Measurements from ENCODE around the gene C5orf63. TPM values are rescaled to one million over a fixed set of nuclear protein-coding genes. Genes with fewer than 3 reads are reported as not detected.

The C5orf63 gene
- total and polyA plus RNA-seq, 2 donors (not counting 1 experiment from before 2014, with no cell fraction given) = 10.3 to 20.0 TPM

DNA sequence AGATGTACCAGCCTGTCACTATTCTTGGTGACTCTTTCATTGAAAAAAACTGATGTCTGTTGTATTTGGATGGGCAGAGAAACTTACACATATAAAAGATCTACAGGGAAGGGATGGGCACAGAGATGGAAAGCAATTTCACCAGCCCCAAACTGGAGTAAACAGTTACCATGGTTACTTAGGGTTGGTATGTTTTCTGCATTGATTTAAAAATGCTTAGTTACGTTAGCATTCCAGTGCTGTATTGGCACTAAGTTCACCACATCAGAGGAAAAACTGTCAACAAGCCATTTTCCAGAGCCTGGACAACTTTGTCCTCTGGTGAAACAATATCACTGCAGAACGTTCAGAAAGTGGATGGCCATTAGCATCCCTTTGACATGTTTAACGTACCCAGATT lies 70.9 kb downstream of the C5orf63 start:
- H3K9me3 ChIP-seq (ENCODE audit: control extremely low read depth in 1 of 3, control insufficient read depth in 2 of 3, insufficient read depth in 1 of 3, low read length in 2 of 3) = peaks cover 0 to 5% (median 0%) of the 10 kb centered on the region in 3 donors
- WGBS (ENCODE audit: insufficient coverage) = 96% methylated on average over 3 of the region's 3 CpGs
- no peak for TF ChIP-seq EZH2 (IDR thresholded peaks at IDR 0.05; ENCODE audit: borderline replicate concordance, insufficient read depth, low read depth, low read length, poor library complexity, severe bottlenecking)
- TF ChIP-seq CTCF (IDR thresholded peaks at IDR 0.05) = no peak
- H3K9ac ChIP-seq (ENCODE audit: low read length) = no peak overlapping the region
- ChIA-PET POLR2A (no interaction called here), CTCF (no interaction called here)
- peaks cover 34 to 43% of the 10 kb centered on the region in 2 donors for H3K4me1 ChIP-seq (ENCODE audit: control insufficient read depth in 2 of 2, insufficient read depth in 2 of 2, low read length in 2 of 2)
- no peaks in the 10 kb centered on the region for H3K36me3 ChIP-seq (replicated peaks in 1 of 2; ENCODE audit: control extremely low read depth in 1 of 2, control insufficient read depth in 1 of 2, extremely low read depth in 1 of 2, insufficient read depth in 2 of 2, low read length in 1 of 2)
- H2AFZ ChIP-seq (ENCODE audit: insufficient read depth, low read depth, low read length, poor library complexity, severe bottlenecking) = no peak overlapping the region
- H3K27ac ChIP-seq (ENCODE audit: low read length in 2 of 2) = no peak overlapping the region
- DNase-seq (no peak), ATAC-seq (ENCODE audit: low read depth) (no peak)
- no peak overlapping the region for H3K4me2 ChIP-seq (replicated peaks; ENCODE audit: low read depth, low read length, poor library complexity, severe bottlenecking)
- Mint-ChIP-seq H3K27ac (no peak overlapping the region), H3K4me1 (peaks cover 60% of the 10 kb centered on the region), H3K27me3 (no peaks in the 10 kb centered on the region), H3K4me3 (no peak overlapping the region), H3K9me3 (ENCODE audit: insufficient read depth) (no peaks in the 10 kb centered on the region)
- no peaks in the 10 kb centered on the region for H4K20me1 ChIP-seq (ENCODE audit: control insufficient read depth, insufficient read depth, low read length, poor library complexity, severe bottlenecking)
- peaks cover 85% of the 10 kb centered on the region for H3K79me2 ChIP-seq (ENCODE audit: control insufficient read depth, insufficient read depth, low read length)
- intact Hi-C loops (cut with micrococcal nuclease) = no loop called here
- no peak overlapping the region for H3K4me3 ChIP-seq (ENCODE audit: control extremely low read depth in 1 of 5, extremely low read depth in 1 of 5, insufficient read depth in 1 of 5, low read depth in 2 of 5, low read length in 4 of 5)
- no peaks in the 10 kb centered on the region for H3K27me3 ChIP-seq (replicated peaks in 1 of 4; ENCODE audit: control extremely low read depth in 1 of 4, control insufficient read depth in 3 of 4, insufficient read depth in 4 of 4, low read length in 3 of 4)

- Histone ChIP-seq H3K9ac (ENCODE audit: low read length) (no peak overlapping the region), H3K9me3 (ENCODE audit: control extremely low read depth in 1 of 3, control insufficient read depth in 2 of 3, insufficient read depth in 1 of 3, low read length in 2 of 3) (peaks cover 0 to 5% (median 0%) of the 10 kb centered on the region in 3 donors), H3K79me2 (ENCODE audit: control insufficient read depth, insufficient read depth, low read length) (peaks cover 91% of the 10 kb centered on the region), H2AFZ (ENCODE audit: insufficient read depth, low read depth, low read length, poor library complexity, severe bottlenecking) (no peak overlapping the region), H3K27me3 (replicated peaks in 1 of 4; ENCODE audit: control extremely low read depth in 1 of 4, control insufficient read depth in 3 of 4, insufficient read depth in 4 of 4, low read length in 3 of 4) (no peaks in the 10 kb centered on the region), H3K4me2 (replicated peaks; ENCODE audit: low read depth, low read length, poor library complexity, severe bottlenecking) (no peak overlapping the region), H3K27ac (ENCODE audit: low read length in 2 of 2) (no peak overlapping the region), H3K4me3 (ENCODE audit: control extremely low read depth in 1 of 5, extremely low read depth in 1 of 5, insufficient read depth in 1 of 5, low read depth in 2 of 5, low read length in 4 of 5) (no peak overlapping the region), H3K36me3 (replicated peaks in 1 of 2; ENCODE audit: control extremely low read depth in 1 of 2, control insufficient read depth in 1 of 2, extremely low read depth in 1 of 2, insufficient read depth in 2 of 2, low read length in 1 of 2) (no peaks in the 10 kb centered on the region), H3K4me1 (ENCODE audit: control insufficient read depth in 2 of 2, insufficient read depth in 2 of 2, low read length in 2 of 2) (peaks cover 34 to 39% of the 10 kb centered on the region in 2 donors), H4K20me1 (ENCODE audit: control insufficient read depth, insufficient read depth, low read length, poor library complexity, severe bottlenecking) (no peaks in the 10 kb centered on the region)
- POLR2A ChIA-PET = no interaction called here
- Mint-ChIP-seq H3K27me3 (no peaks in the 10 kb centered on the region), H3K9me3 (ENCODE audit: insufficient read depth) (no peaks in the 10 kb centered on the region), H3K27ac (no peak overlapping the region), H3K4me3 (no peak overlapping the region), H3K4me1 (peaks cover 60% of the 10 kb centered on the region)
- CTCF ChIA-PET = interaction anchor here (0.7 kb wide), 1 partner anchor 1610 kb away, joined by 4 read pairs; no protein-coding TSS in a partner anchor
- intact Hi-C loops (cut with micrococcal nuclease) = no loop called here
- DNase-seq (no peak), ATAC-seq (ENCODE audit: low read depth) (no peak)
- no CpG with 5 or more reads among the region's 4 CpGs for WGBS (ENCODE audit: insufficient coverage)
- TF ChIP-seq CTCF (IDR thresholded peaks at IDR 0.05) (no peak), EZH2 (IDR thresholded peaks at IDR 0.05; ENCODE audit: borderline replicate concordance, insufficient read depth, low read depth, low read length, poor library complexity, severe bottlenecking) (no peak)
Measured at GRCh38 chr5:127001621-127002296, 71.5 kb downstream of the C5orf63 start.
